SKM-1 (cell line): Measurements from ENCODE around the gene ZDHHC8.

Experiments used
- DNase-seq: peaks from one replicate; lab custom pipeline; 2025; ENCODE audit not compliant: unreplicated experiment; lab: John Stamatoyannopoulos, UW

ZDHHC8 gene

GRCh38 chr22:20128902-20129746 is 2.5 kb upstream of the ZDHHC8 start:
- no peak for DNase-seq

GRCh38 chr22:20129747-20130014 is 1.9 kb upstream of the ZDHHC8 start:
- no peak for DNase-seq

- DNase-seq: no peak
These were observed 1.3 kb upstream of the ZDHHC8 start for GRCh38 chr22:20130319-20130718.

DNA sequence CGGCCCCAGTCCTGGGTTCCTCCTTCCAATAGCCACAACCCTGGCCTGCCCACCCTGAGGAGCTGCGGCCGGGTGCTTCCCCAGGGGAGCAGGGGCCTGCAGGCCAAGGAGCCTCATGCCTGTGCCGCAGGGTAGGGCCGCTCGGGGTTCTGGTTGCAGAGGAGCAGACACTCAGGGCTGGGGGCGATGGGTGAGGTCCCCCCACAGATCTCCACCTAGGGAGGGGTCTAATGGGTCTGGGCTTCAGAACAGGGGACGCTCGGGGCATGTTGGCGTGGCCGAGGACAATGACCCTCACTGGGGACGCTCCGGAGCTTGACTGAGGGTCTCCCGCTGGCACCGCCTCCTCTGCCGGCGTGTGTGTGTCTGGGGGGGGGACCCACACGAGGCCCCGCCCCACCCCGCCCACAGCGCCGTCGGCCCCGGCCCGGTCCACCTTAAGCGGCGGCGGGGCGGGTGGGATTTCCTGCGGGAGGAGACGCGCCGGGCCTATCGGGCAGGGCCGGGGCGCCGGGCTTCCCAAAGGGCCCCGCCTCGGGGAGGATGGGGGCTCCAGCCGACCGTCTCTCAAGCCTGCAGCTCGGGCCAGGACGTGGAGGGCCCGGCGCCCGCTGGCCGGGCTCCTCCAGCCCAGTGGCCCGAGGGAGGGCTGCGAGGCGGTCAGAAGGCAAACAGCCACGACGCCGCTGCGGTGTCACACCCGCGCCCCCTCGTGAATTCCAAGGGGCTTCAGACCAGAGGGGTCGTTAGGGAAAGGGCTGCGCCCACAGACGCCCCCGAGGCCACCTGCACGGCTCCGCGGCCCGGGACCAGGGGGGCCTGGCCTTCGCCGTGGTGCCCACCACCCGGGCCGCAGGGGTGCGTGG is 640 bp upstream of the ZDHHC8 start:
- DNase-seq: no peak

GRCh38 chr22:20131859-20132685 is 468 bp downstream of the ZDHHC8 start:
- DNase-seq: no peak

DNA sequence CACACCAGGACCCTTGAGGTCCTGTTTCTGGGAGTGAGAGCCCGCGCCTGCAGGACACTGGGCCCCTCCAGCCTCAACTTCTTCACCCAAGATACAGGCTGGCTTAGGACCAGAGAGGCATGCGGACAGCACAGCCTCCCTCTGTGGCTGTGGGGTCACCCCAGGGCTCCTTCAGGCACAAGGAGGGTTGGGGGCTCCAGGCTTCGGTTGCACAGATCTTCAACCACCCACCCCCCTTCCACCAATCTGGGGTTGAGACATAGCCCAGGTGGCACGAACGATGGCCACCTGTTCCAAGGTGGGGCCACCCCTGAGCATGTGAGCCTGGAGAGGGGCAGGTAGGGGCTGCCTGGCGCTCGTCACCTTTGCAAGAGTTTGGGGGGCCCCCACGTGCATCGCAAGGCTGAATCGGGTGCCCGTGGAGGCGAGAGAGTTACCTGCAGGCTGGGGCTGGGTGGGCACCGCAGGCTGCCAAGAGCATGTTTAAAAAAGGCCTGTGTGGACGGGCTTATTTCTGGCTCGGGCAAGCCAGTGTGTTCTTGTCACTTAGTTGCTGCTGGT is 1.2 kb downstream of the ZDHHC8 start:
- no peak for DNase-seq

- DNase-seq: no peak
These were observed 2.4 kb downstream of the ZDHHC8 start for GRCh38 chr22:20133930-20134549.

GRCh38 chr22:20135265-20135664 is 3.7 kb downstream of the ZDHHC8 start:
- no peak for DNase-seq

- DNase-seq: no peak
These were observed 4.4 kb downstream of the ZDHHC8 start for GRCh38 chr22:20135806-20136602.

DNA sequence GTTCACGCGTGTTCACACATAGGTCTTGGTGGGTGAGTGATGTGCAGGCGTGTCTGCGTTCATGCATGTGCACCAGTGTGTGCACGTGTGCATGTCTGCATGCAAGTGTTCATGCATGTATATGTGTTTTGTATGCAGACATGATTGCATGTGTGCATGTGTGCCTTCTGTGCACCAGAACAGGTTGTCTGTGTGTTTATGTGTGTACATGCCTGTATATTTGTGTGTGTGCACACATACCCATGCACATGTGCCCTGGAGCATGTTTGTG is 4.9 kb downstream of the ZDHHC8 start:
- no peak for DNase-seq

GRCh38 chr22:20137113-20137512 is 5.5 kb downstream of the ZDHHC8 start:
- no peak for DNase-seq

- no peak for DNase-seq
These were observed 6.2 kb downstream of the ZDHHC8 start for GRCh38 chr22:20137671-20138416.

GRCh38 chr22:20138417-20138738 is 6.8 kb downstream of the ZDHHC8 start:
- no peak for DNase-seq

- no peak for DNase-seq
These were observed 7.3 kb downstream of the ZDHHC8 start for GRCh38 chr22:20138868-20139267.

GRCh38 chr22:20139391-20140106 is 7.9 kb downstream of the ZDHHC8 start:
- no peak for DNase-seq

GRCh38 chr22:20140107-20140445 is 8.5 kb downstream of the ZDHHC8 start:
- DNase-seq: no peak

DNA sequence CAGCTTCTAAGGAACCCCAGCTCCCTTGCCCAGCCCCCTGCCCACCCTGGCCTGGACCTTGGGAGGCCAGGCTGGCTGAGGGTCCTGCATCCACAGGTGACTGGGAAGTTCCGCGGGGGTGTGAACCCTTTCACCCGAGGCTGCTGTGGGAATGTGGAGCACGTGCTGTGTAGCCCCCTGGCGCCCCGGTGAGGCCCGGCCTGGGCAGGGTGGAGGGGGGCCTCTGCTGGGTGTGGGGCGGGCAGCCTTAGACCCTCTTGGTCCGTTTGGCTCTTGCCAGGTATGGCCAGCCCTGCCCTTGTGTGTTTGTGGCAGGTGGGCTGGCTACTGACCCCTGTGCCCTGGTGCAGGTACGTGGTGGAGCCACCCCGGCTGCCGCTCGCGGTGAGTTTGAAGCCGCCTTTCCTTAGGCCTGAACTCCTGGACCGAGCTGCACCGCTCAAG is 8.9 kb downstream of the ZDHHC8 start:
- no peak for DNase-seq

- no peak for DNase-seq
These were observed 9.8 kb downstream of the ZDHHC8 start for GRCh38 chr22:20141186-20142077.
